Caco-2 (cell line): Measurements from ENCODE around the gene VMAC. TPM values are rescaled to one million over a fixed set of nuclear protein-coding genes. Genes with fewer than 3 reads are reported as not detected.

Experiments used
- BruUV-seq: library from RNA; stranded (reverse); fragments of 400-500 nt; replicated peaks from 2 replicates; lab custom pipeline; 2021; lab: Mats Ljungman, UMichigan
- CTCF ChIA-PET: fragments of 300-600 bp; sonication (Branson Sonifier 250); formaldehyde crosslinking; loops from one replicate; lab custom pipeline; 2022; ENCODE audit warnings: antibody characterized with exemption; lab: Charles Lee
- POLR2A ChIA-PET: fragments of 300-600 bp; sonication (Branson Sonifier 250); formaldehyde crosslinking; loops from one replicate; lab custom pipeline; 2022; ENCODE audit warnings: antibody characterized with exemption; lab: Charles Lee
- DNase-seq, 2 experiments: peaks; one replicate each; pipeline versions ENCODE4 v3.0.0 to v3.0.0-alpha.2; 2020 to 2022
- H3K27me3 ChIP-seq: replicated peaks from 2 replicates; pipeline ENCODE4 v1.6.0; 2011; ENCODE audit warnings: low read length; ENCODE audit not compliant: control insufficient read depth, insufficient read depth
- H3K36me3 ChIP-seq: 2 replicates; pipeline ENCODE4 v1.5.1; 2011; ENCODE audit warnings: low read length; ENCODE audit not compliant: control insufficient read depth, insufficient read depth
- H3K4me1 ChIP-seq: fragments of 250-450 bp; sonication (Bioruptor Pico); 2 replicates; pipeline ENCODE4 v1.5.1; 2020; ENCODE audit warnings: mild to moderate bottlenecking
- H3K4me3 ChIP-seq: 2 replicates; pipeline ENCODE4 v1.5.1; 2011; ENCODE audit warnings: low read depth, mild to moderate bottlenecking, control low read depth, low read length
- H3K9me3 ChIP-seq: fragments of 250-450 bp; sonication (Bioruptor Pico); 2 replicates; pipeline ENCODE4 v1.5.1; 2020; ENCODE audit warnings: mild to moderate bottlenecking, moderate library complexity
- H3K27ac Mint-ChIP-seq: one replicate; pipeline ENCODE4 v1.8.0; 2022; ENCODE audit warnings: mixed read lengths; ENCODE audit not compliant: unreplicated experiment
- H3K27me3 Mint-ChIP-seq: one replicate; pipeline ENCODE4 v1.8.0; 2022; ENCODE audit warnings: mixed read lengths; ENCODE audit not compliant: insufficient read depth, unreplicated experiment
- H3K36me3 Mint-ChIP-seq: one replicate; pipeline ENCODE4 v1.8.0; 2022; ENCODE audit warnings: mild to moderate bottlenecking, mixed read lengths; ENCODE audit not compliant: insufficient read depth, unreplicated experiment
- H3K4me1 Mint-ChIP-seq: one replicate; pipeline ENCODE4 v1.8.0; 2022; ENCODE audit warnings: low read depth, mixed read lengths; ENCODE audit not compliant: unreplicated experiment
- H3K4me3 Mint-ChIP-seq: one replicate; pipeline ENCODE4 v1.8.0; 2022; ENCODE audit warnings: mild to moderate bottlenecking, moderate library complexity, mixed read lengths; ENCODE audit not compliant: unreplicated experiment
- H3K9me3 Mint-ChIP-seq: one replicate; pipeline ENCODE4 v1.8.0; 2022; ENCODE audit warnings: mixed read lengths; ENCODE audit not compliant: unreplicated experiment
- CTCF ChIP-seq, 2 experiments: fragments of 200-600 bp in 1 of 2; IDR thresholded peaks; 1 replicate in 1 of 2; 2 replicates in 1 of 2; pipeline versions ENCODE4 v1.5.1 to v1.8.0; 2011 to 2022; ENCODE audit warnings: antibody characterized with exemption in 1 of 2, control low read depth in 1 of 2, inconsistent platforms in 1 of 2, low read depth in 1 of 2, low read length in 1 of 2, mild to moderate bottlenecking in 1 of 2, moderate library complexity in 1 of 2; ENCODE audit not compliant: insufficient read depth in 1 of 2, severe bottlenecking in 1 of 2, unreplicated experiment in 1 of 2
- intact Hi-C: fragments of 100-400 bp; cut with micrococcal nuclease; formaldehyde crosslinking; loops from one replicate; pipeline ENCODE4 v1.10.0; 2022; ENCODE audit not compliant: unreplicated experiment
- total RNA-seq: library from RNA; stranded (reverse); gene quantifications from 2 replicates; pipeline ENCODE4 v1.2.3, GENCODE V29; 2022

VMAC gene
- total RNA-seq, 1 experiment from 2014 or later: 4.8 TPM

- CTCF ChIA-PET: no interaction called here
- peaks cover 64% of the 10 kb centered on the region for H3K36me3 Mint-ChIP-seq
- no peaks in the 10 kb centered on the region for H3K9me3 Mint-ChIP-seq
- POLR2A ChIA-PET: no interaction called here
- H3K4me3 Mint-ChIP-seq: no peak overlapping the region
- BruUV-seq: no TSS peak
- Histone ChIP-seq H3K9me3 (no peaks in the 10 kb centered on the region), H3K4me1 (no peaks in the 10 kb centered on the region), H3K27me3 (no peaks in the 10 kb centered on the region), H3K4me3 (no peak overlapping the region), H3K36me3 (peaks cover under 1% of the 10 kb centered on the region; the same call in 1 of the 2 replicates)
- H3K27me3 Mint-ChIP-seq: no peaks in the 10 kb centered on the region
- H3K4me1 Mint-ChIP-seq: no peaks in the 10 kb centered on the region
- DNase-seq: no peak
- H3K27ac Mint-ChIP-seq: no peak overlapping the region
- intact Hi-C loops: no loop called here
- no peak for TF ChIP-seq CTCF (IDR thresholded peaks at IDR 0.05; ENCODE audit: insufficient read depth in 1 of 2, low read depth in 1 of 2, low read length in 1 of 2, severe bottlenecking in 1 of 2, unreplicated experiment in 1 of 2)
Measured at GRCh38 chr19:5929625-5930024, 25.0 kb downstream of the VMAC start.

- H3K27me3 Mint-ChIP-seq: no peaks in the 10 kb centered on the region
- ChIA-PET CTCF (no interaction called here), POLR2A (no interaction called here)
- H3K36me3 Mint-ChIP-seq: peaks cover 60% of the 10 kb centered on the region
- Histone ChIP-seq H3K36me3 (no peaks in the 10 kb centered on the region; the same call in 1 of the 2 replicates), H3K4me1 (no peaks in the 10 kb centered on the region), H3K4me3 (no peak overlapping the region), H3K9me3 (no peaks in the 10 kb centered on the region), H3K27me3 (no peaks in the 10 kb centered on the region)
- no TSS peak for BruUV-seq
- H3K4me1 Mint-ChIP-seq: no peaks in the 10 kb centered on the region
- TF ChIP-seq CTCF (IDR thresholded peaks at IDR 0.05; ENCODE audit: insufficient read depth in 1 of 2, low read depth in 1 of 2, low read length in 1 of 2, severe bottlenecking in 1 of 2, unreplicated experiment in 1 of 2): no peak
- H3K4me3 Mint-ChIP-seq: no peak overlapping the region
- no peaks in the 10 kb centered on the region for H3K9me3 Mint-ChIP-seq
- DNase-seq: no peak
- intact Hi-C loops: no loop called here
- H3K27ac Mint-ChIP-seq: no peak overlapping the region
Measured at GRCh38 chr19:5931251-5931650, 26.6 kb downstream of the VMAC start.

GRCh38 chr19:5932146-5932545, 27.5 kb downstream of the VMAC start:
- H3K4me1 ChIP-seq: no peaks in the 10 kb centered on the region
- Mint-ChIP-seq H3K4me1 (no peaks in the 10 kb centered on the region), H3K4me3 (no peak overlapping the region), H3K27me3 (no peaks in the 10 kb centered on the region), H3K36me3 (peaks cover 62% of the 10 kb centered on the region), H3K27ac (no peak overlapping the region), H3K9me3 (no peaks in the 10 kb centered on the region)
- H3K36me3 ChIP-seq: no peaks in the 10 kb centered on the region; the same call in 1 of the 2 replicates
- no peak for DNase-seq
- no peaks in the 10 kb centered on the region for H3K27me3 ChIP-seq
- intact Hi-C loops: no loop called here
- ChIA-PET CTCF (no interaction called here), POLR2A (no interaction called here)
- no TSS peak for BruUV-seq
- H3K4me3 ChIP-seq: no peak overlapping the region
- TF ChIP-seq CTCF (IDR thresholded peaks at IDR 0.05; ENCODE audit: insufficient read depth in 1 of 2, low read depth in 1 of 2, low read length in 1 of 2, severe bottlenecking in 1 of 2, unreplicated experiment in 1 of 2): no peak
- H3K9me3 ChIP-seq: no peaks in the 10 kb centered on the region
